ENCODE measurements around the gene GAK.

GAK gene

GRCh38 chr4:823761-824460 lies 108.2 kb downstream of the GAK start:
- H3K9ac ChIP-seq (ENCODE audit: low read length), result no peak overlapping the region
- H3K4me3 ChIP-seq (ENCODE audit: insufficient read depth, low read length, poor library complexity, severe bottlenecking), result no peak overlapping the region
- H3F3A ChIP-seq (ENCODE audit: insufficient read depth), result no peaks in the 10 kb centered on the region
- no peaks in the 10 kb centered on the region for H3K36me3 ChIP-seq (ENCODE audit: low read length)
- no peaks in the 10 kb centered on the region for H3K9me3 ChIP-seq (ENCODE audit: insufficient read depth, low read length)
- no peak overlapping the region for H3K27ac ChIP-seq (ENCODE audit: low read depth, low read length)
- no peak overlapping the region for H3K4me2 ChIP-seq (ENCODE audit: low read depth, low read length, poor library complexity, severe bottlenecking)
- H3K27me3 ChIP-seq (ENCODE audit: low read length), result no peaks in the 10 kb centered on the region
- H4K20me1 ChIP-seq (ENCODE audit: low read depth, low read length), result no peaks in the 10 kb centered on the region
- H3K9me2 ChIP-seq (replicated peaks; ENCODE audit: insufficient read depth, low read length), result no peaks in the 10 kb centered on the region
- no peaks in the 10 kb centered on the region for H3K79me2 ChIP-seq (ENCODE audit: insufficient read depth, low read length)
- no peak overlapping the region for H2AFZ ChIP-seq (ENCODE audit: low read depth, low read length, severe bottlenecking)
- no peak for TF ChIP-seq CTCF (IDR thresholded peaks at IDR 0.05; ENCODE audit: insufficient read depth, low read length, poor library complexity, severe bottlenecking)

GRCh38 chr4:823176-823760 lies 108.8 kb downstream of the GAK start:
- Histone ChIP-seq H3K9me3 (ENCODE audit: insufficient read depth, low read length) (no peaks in the 10 kb centered on the region), H3K4me2 (ENCODE audit: low read depth, low read length, poor library complexity, severe bottlenecking) (no peak overlapping the region), H3K27me3 (ENCODE audit: low read length) (no peaks in the 10 kb centered on the region), H2AFZ (ENCODE audit: low read depth, low read length, severe bottlenecking) (no peak overlapping the region), H3K79me2 (ENCODE audit: insufficient read depth, low read length) (no peaks in the 10 kb centered on the region), H3K36me3 (ENCODE audit: low read length) (no peaks in the 10 kb centered on the region), H3K27ac (ENCODE audit: low read depth, low read length) (no peak overlapping the region), H3K9ac (ENCODE audit: low read length) (no peak overlapping the region), H3F3A (ENCODE audit: insufficient read depth) (no peaks in the 10 kb centered on the region), H4K20me1 (ENCODE audit: low read depth, low read length) (no peaks in the 10 kb centered on the region), H3K9me2 (replicated peaks; ENCODE audit: insufficient read depth, low read length) (no peaks in the 10 kb centered on the region), H3K4me3 (ENCODE audit: insufficient read depth, low read length, poor library complexity, severe bottlenecking) (no peak overlapping the region)
- TF ChIP-seq EZH2phosphoT487 (conservative IDR thresholded peaks at IDR 0.05; ENCODE audit: low read length) (no peak), CTCF (IDR thresholded peaks at IDR 0.05; ENCODE audit: insufficient read depth, low read length, poor library complexity, severe bottlenecking) (no peak)

- H3K9ac ChIP-seq (ENCODE audit: low read length), result no peak overlapping the region
- H3K9me2 ChIP-seq (replicated peaks; ENCODE audit: insufficient read depth, low read length), result no peaks in the 10 kb centered on the region
- H3F3A ChIP-seq (ENCODE audit: insufficient read depth), result no peaks in the 10 kb centered on the region
- no peak overlapping the region for H2AFZ ChIP-seq (ENCODE audit: low read depth, low read length, severe bottlenecking)
- no peaks in the 10 kb centered on the region for H3K9me3 ChIP-seq (ENCODE audit: insufficient read depth, low read length)
- no peaks in the 10 kb centered on the region for H3K79me2 ChIP-seq (ENCODE audit: insufficient read depth, low read length)
- H3K4me3 ChIP-seq (ENCODE audit: insufficient read depth, low read length, poor library complexity, severe bottlenecking), result no peak overlapping the region
- no peaks in the 10 kb centered on the region for H3K36me3 ChIP-seq (ENCODE audit: low read length)
- no peak overlapping the region for H3K4me2 ChIP-seq (ENCODE audit: low read depth, low read length, poor library complexity, severe bottlenecking)
- no peaks in the 10 kb centered on the region for H3K27me3 ChIP-seq (ENCODE audit: low read length)
- H4K20me1 ChIP-seq (ENCODE audit: low read depth, low read length), result no peaks in the 10 kb centered on the region
- no peak for TF ChIP-seq EZH2phosphoT487 (conservative IDR thresholded peaks at IDR 0.05; ENCODE audit: low read length)
- no peak for TF ChIP-seq CTCF (IDR thresholded peaks at IDR 0.05; ENCODE audit: insufficient read depth, low read length, poor library complexity, severe bottlenecking)
- no peak overlapping the region for H3K27ac ChIP-seq (ENCODE audit: low read depth, low read length)
Measured at GRCh38 chr4:822361-823175, 109.5 kb downstream of the GAK start.

Measured in SU-DHL-6 (cell line).